Measurements from ENCODE around the gene WIPI1. TPM values are rescaled to one million over a fixed set of nuclear protein-coding genes. Genes with fewer than 3 reads are reported as not detected.

Gene WIPI1
- total and polyA plus RNA-seq, 4 donors, result 19.2 to 84.8 (median 41.5) TPM

DNA sequence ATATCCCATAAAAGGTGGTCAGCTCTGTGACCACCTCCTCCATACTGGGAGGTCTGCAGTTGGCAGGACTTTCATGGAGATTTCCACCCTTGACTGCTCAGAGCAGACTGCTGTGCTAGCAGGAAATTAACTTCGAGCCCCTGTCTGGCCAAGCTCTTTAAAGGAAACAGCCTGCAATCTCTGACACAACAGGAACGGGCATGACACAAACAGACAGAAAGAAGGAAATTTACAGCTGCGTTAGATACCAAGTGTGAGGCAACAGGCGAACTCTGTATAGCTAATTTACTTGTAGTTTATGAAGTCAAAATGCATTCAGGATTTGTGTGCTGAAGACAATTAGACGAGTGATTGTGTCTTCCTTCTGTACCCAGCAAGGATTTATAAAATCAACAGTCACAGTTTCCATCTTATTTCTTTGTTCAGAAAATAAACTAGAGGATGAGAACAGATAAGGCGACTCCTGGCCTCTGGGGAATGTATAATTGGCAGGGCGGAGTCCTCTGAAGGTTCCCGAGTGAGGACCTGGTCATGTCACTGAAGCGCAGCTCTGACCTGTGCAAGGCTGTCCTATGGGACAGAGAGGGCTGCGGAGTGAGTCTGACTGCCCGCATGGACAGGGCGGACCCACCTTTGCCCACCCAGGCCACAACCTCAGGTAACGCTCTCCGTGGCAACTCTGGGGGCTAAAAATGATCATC lies 16.1 kb downstream of the WIPI1 start:
- peak overlapping the region; percentile 38 for H3K27ac ChIP-seq (ENCODE audit: low read depth, low read length)
- no peak overlapping the region for H3K4me3 ChIP-seq (ENCODE audit: low read depth, low read length)
- 51% methylated on average over 6 of the region's 14 CpGs for WGBS (ENCODE audit: insufficient coverage)
- no peaks in the 10 kb centered on the region for H3K27me3 ChIP-seq (ENCODE audit: control insufficient read depth, insufficient read depth, low read length)
- H3K9me3 ChIP-seq (ENCODE audit: control insufficient read depth, insufficient read depth, low read length), result no peaks in the 10 kb centered on the region
- DNase-seq (ENCODE audit: low read depth in 4 of 6, low spot score in 6 of 6), result peak in 3 of 6 donors; percentile 12 to 29 (median 28)
- peaks cover 5% of the 10 kb centered on the region for H3K4me1 ChIP-seq (ENCODE audit: control insufficient read depth, insufficient read depth, low read length)
- no peaks in the 10 kb centered on the region for H3K36me3 ChIP-seq (ENCODE audit: control insufficient read depth, insufficient read depth, low read length)

DNA sequence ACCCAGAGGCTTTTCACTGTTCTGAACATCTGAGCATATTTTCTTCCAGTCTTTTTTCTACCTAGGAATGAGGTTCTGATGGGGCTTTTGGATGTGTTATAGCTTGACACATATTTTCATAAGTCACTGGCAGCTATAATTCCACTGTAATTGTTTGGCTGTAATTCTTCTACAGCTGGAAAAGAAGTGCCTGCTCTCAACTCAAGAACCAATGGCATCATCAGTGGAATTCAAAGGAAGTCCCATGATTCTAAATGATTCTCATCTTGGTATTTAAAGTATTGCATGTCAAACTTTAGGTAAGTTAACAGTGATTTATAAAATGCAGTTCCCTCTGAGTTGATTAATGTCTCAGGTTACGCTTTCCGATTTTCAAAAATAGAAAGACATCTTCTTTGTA lies 16.8 kb downstream of the WIPI1 start:
- no peaks in the 10 kb centered on the region for H3K27me3 ChIP-seq (ENCODE audit: control insufficient read depth, insufficient read depth, low read length)
- WGBS (ENCODE audit: insufficient coverage), result no CpG with 5 or more reads among the region's 2 CpGs
- peak overlapping the region; percentile 11 for H3K27ac ChIP-seq (ENCODE audit: low read depth, low read length)
- peaks cover 5% of the 10 kb centered on the region for H3K36me3 ChIP-seq (ENCODE audit: control insufficient read depth, insufficient read depth, low read length)
- peaks cover 9% of the 10 kb centered on the region for H3K4me1 ChIP-seq (ENCODE audit: control insufficient read depth, insufficient read depth, low read length)
- no peaks in the 10 kb centered on the region for H3K9me3 ChIP-seq (ENCODE audit: control insufficient read depth, insufficient read depth, low read length)
- no peak overlapping the region for H3K4me3 ChIP-seq (ENCODE audit: low read depth, low read length)
- DNase-seq (ENCODE audit: low read depth in 4 of 6, low spot score in 6 of 6), result no peak

DNA sequence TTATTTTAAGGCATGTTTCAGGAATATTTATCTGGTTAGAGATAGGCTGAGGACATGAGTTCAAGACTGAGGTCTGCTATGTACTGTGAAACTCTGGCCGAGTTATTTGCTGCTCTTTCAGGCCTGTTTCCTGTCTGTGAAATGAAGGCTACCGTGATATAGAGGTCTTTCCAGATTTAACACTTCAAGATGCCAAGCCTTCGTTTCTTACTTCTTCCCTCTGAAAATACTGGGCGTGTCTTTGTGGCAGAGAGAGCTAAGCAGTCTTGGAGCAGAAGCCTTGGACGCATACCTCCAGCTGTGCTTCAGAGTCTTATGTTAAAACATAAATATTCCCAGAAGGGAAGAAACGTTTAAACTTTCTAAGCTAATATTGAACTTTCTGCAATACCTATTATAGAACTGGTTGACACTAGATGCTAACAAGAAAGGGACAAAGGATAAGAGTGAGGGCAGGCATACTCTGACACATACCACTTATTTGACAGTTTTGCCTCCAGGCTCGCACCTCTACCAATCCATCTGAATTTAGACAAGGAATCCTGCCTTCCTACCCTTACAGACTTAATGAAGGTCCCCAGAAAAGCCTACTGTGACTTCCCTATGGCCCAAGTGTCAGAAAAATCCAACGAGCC lies 17.5 kb downstream of the WIPI1 start:
- Histone ChIP-seq H3K4me1 (ENCODE audit: control insufficient read depth, insufficient read depth, low read length) (peaks cover 9% of the 10 kb centered on the region), H3K27ac (ENCODE audit: low read depth, low read length) (no peak overlapping the region), H3K36me3 (ENCODE audit: control insufficient read depth, insufficient read depth, low read length) (peaks cover 5% of the 10 kb centered on the region), H3K4me3 (ENCODE audit: low read depth, low read length) (no peak overlapping the region), H3K9me3 (ENCODE audit: control insufficient read depth, insufficient read depth, low read length) (no peaks in the 10 kb centered on the region), H3K27me3 (ENCODE audit: control insufficient read depth, insufficient read depth, low read length) (no peaks in the 10 kb centered on the region)
- WGBS (ENCODE audit: insufficient coverage), result 90% methylated on average over 3 of the region's 8 CpGs
- DNase-seq (ENCODE audit: low read depth in 4 of 6, low spot score in 6 of 6), result no peak

DNA sequence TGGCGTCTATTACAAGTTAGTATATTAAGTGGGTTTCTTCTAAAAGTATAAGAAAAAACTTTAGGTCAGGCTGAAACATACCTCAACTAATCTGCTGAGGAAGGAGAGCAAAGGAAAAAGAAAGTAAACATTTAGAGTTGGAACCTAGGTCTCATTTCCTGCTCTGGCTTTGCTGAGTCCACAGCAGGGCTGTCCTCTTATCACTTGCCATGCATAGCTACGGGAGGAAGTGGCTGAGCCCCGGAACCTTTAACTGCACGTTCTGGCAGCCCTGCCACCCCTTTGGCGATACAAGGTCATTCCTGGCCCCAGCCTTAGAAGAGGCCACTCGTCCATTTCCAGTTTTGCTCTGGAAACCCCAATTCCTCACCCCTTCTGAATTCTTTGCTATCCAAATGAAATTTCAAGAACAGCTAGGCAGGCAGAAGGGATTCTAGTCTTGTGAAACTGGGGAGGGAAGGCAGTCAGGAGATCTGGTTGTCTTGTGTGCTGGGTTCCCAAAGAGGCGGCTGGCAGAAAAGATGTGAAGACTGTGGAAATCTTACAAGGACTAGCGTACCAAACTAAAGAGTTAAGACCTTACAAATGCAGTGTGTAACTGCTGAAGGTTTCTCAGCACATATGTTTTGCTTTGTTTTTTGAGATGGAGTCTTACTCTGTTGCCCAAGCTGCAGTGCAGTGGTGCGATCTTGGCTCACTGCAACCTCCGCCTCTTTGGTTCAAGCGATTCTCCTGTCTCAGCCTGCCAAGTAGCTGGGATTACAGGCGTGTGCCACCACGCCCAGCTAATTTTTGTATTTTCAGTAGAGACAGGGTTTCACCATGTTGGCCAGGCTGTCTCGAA lies 19.1 kb downstream of the WIPI1 start:
- H3K36me3 ChIP-seq (ENCODE audit: control insufficient read depth, insufficient read depth, low read length), result peaks cover 5% of the 10 kb centered on the region
- WGBS (ENCODE audit: insufficient coverage), result 87% methylated on average over 13 of the region's 14 CpGs
- H3K4me1 ChIP-seq (ENCODE audit: control insufficient read depth, insufficient read depth, low read length), result peaks cover 12% of the 10 kb centered on the region
- H3K9me3 ChIP-seq (ENCODE audit: control insufficient read depth, insufficient read depth, low read length), result no peaks in the 10 kb centered on the region
- peak overlapping the region; percentile 3 for H3K27ac ChIP-seq (ENCODE audit: low read depth, low read length)
- DNase-seq (ENCODE audit: low read depth in 4 of 6, low spot score in 6 of 6), result no peak
- no peak overlapping the region for H3K4me3 ChIP-seq (ENCODE audit: low read depth, low read length)
- H3K27me3 ChIP-seq (ENCODE audit: control insufficient read depth, insufficient read depth, low read length), result no peaks in the 10 kb centered on the region

DNA sequence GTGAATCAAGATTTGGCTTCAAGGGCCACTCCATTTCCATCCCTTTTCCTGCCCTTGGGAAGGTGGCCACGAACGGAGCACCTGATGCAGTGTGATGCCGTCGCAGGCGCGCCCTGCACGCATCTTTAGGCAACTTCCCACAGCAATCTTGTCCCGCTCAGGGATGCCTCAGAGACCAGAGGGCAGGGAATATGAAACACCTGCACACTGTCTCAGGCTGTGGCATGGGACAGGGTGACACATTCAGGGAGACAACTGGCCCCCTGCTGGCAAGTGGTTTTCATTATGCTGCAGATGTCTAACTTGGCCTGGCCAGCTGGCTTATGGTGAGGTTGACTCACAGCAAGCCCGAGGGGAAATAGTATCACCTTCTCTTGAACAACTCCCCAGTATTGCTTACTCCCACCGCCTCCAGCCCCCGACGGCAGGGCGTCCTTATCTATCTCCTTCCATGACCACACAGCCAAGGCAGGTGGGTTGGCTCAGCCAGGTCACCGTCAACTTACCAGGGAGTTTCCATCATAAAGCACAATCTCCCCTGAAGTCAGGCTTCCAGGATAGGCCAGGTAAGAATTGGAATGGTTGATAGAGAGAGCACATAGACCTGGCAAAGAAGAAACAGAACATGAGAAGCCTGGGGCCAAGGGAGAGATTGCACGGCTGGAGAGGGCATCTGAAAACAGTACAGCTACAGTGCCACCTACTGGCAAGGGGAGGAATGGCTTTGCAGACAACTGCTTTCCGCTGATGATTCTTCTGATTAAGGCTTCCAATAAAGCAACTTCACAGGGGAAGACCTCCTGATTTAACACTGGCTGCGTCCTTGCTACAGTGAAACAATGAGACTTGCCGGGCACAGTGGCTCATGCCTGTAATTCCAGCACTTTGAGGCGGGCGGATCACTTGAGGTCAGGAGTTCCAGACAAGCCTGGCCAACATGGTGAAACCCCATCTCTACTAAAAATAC lies 21.1 kb downstream of the WIPI1 start:
- Histone ChIP-seq H3K4me1 (ENCODE audit: control insufficient read depth, insufficient read depth, low read length) (peaks cover 14% of the 10 kb centered on the region), H3K4me3 (ENCODE audit: low read depth, low read length) (no peak overlapping the region), H3K27me3 (ENCODE audit: control insufficient read depth, insufficient read depth, low read length) (no peaks in the 10 kb centered on the region), H3K9me3 (ENCODE audit: control insufficient read depth, insufficient read depth, low read length) (no peaks in the 10 kb centered on the region), H3K36me3 (ENCODE audit: control insufficient read depth, insufficient read depth, low read length) (peaks cover 11% of the 10 kb centered on the region), H3K27ac (ENCODE audit: low read depth, low read length) (no peak overlapping the region)
- 78% methylated on average over 13 of the region's 20 CpGs for WGBS (ENCODE audit: insufficient coverage)
- DNase-seq (ENCODE audit: low read depth in 4 of 6, low spot score in 6 of 6), result peak in 4 of 6 donors; percentile 36 to 78 (median 56)

DNA sequence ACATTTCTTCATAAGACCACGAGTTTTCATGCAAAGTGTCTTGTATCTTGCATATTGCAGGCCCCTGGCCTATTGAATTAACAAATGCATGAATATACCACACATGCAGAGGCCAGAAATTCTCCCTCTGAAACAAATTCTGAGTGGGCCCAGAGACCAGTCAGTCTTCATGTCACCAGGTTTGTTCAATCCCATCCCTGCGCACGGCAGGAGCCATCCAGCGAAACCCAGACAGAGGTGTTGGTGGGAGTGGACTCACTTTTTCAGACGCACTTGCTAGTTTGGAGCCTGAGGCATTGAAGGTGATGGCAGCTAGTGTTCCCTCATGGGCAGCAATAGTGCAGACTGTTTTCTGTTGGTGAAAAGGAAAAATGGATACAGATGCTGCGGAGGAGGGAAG lies 21.9 kb downstream of the WIPI1 start:
- no peaks in the 10 kb centered on the region for H3K27me3 ChIP-seq (ENCODE audit: control insufficient read depth, insufficient read depth, low read length)
- DNase-seq (ENCODE audit: low read depth in 4 of 6, low spot score in 6 of 6), result no peak
- no peaks in the 10 kb centered on the region for H3K9me3 ChIP-seq (ENCODE audit: control insufficient read depth, insufficient read depth, low read length)
- peaks cover 11% of the 10 kb centered on the region for H3K36me3 ChIP-seq (ENCODE audit: control insufficient read depth, insufficient read depth, low read length)
- no peak overlapping the region for H3K27ac ChIP-seq (ENCODE audit: low read depth, low read length)
- WGBS (ENCODE audit: insufficient coverage), result 98% methylated on average over 5 of the region's 6 CpGs
- peaks cover 14% of the 10 kb centered on the region for H3K4me1 ChIP-seq (ENCODE audit: control insufficient read depth, insufficient read depth, low read length)
- no peak overlapping the region for H3K4me3 ChIP-seq (ENCODE audit: low read depth, low read length)

DNA sequence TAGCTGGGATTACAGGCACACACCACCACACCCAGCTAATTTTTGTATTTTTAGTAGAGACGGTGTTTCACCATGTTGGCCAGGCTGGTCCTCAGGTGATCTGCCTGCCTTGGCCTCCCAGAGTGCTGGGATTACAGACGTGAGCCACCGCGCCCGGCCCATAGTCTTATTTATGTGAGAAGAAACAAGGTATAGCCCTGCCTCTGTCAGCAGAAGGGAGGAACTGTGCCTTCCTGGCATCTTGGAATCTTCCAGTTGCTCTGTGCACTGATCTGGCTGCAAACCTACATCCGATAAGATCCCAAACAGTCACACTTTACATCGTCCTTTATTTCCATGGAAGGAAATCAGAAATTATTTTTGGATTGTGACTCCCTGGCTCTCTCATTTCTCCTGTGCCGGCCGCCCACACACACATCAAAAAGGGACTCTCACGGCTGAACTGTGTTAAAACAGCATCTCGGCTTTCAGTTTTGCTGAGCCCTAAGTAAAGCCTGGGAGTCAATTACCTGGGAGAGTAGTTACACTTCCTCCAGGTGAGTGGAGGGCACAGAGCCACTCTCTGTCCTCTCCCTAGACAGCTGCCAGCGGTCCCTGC lies 23.3 kb downstream of the WIPI1 start:
- Histone ChIP-seq H3K27ac (ENCODE audit: low read depth, low read length) (no peak overlapping the region), H3K36me3 (ENCODE audit: control insufficient read depth, insufficient read depth, low read length) (peaks cover 11% of the 10 kb centered on the region), H3K9me3 (ENCODE audit: control insufficient read depth, insufficient read depth, low read length) (no peaks in the 10 kb centered on the region), H3K4me1 (ENCODE audit: control insufficient read depth, insufficient read depth, low read length) (peaks cover 14% of the 10 kb centered on the region), H3K27me3 (ENCODE audit: control insufficient read depth, insufficient read depth, low read length) (no peaks in the 10 kb centered on the region), H3K4me3 (ENCODE audit: low read depth, low read length) (no peak overlapping the region)
- no peak for DNase-seq (ENCODE audit: low read depth in 4 of 6, low spot score in 6 of 6)
- 97% methylated on average over 10 of the region's 12 CpGs for WGBS (ENCODE audit: insufficient coverage)

DNA sequence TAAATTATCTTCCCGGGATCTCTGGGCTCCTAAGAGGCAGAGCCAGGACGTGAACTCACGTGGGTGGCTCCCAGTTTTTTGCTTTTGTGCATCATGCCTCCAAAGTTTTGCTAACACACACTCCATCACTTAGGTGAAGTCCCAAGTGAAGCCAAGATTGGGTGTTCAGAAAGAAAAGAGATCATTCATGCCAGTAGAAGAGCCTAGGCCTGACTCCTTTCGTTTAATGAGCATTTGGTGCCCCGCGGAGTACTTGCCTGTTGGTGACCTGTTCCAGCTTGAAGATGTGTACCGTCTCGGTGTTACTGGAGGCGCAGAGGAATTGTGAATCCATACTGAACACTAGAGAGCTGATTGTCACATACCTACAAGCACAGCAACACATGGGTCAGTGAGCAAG lies 24.1 kb downstream of the WIPI1 start:
- no peak for DNase-seq (ENCODE audit: low read depth in 4 of 6, low spot score in 6 of 6)
- Histone ChIP-seq H3K27me3 (ENCODE audit: control insufficient read depth, insufficient read depth, low read length) (no peaks in the 10 kb centered on the region), H3K4me1 (ENCODE audit: control insufficient read depth, insufficient read depth, low read length) (peaks cover 14% of the 10 kb centered on the region), H3K27ac (ENCODE audit: low read depth, low read length) (no peak overlapping the region), H3K4me3 (ENCODE audit: low read depth, low read length) (no peak overlapping the region), H3K9me3 (ENCODE audit: control insufficient read depth, insufficient read depth, low read length) (no peaks in the 10 kb centered on the region), H3K36me3 (ENCODE audit: control insufficient read depth, insufficient read depth, low read length) (peaks cover 11% of the 10 kb centered on the region)
- WGBS (ENCODE audit: insufficient coverage), result 90% methylated on average over 5 of the region's 9 CpGs
